Hematopoietic multipotent progenitor cell treated with erythropoietin and hydrocortisone succinate and interleukin-3 and kit ligand, for 15 days (in vitro differentiated cells): Measurements from ENCODE around the gene CDKN3.
"Not testable (repeated sequence)": the region's sequence is repeated elsewhere in the genome, so short reads cannot be mapped to it uniquely, and the experiment has no call there.

Experiments
- DNase-seq: peaks from one replicate; pipeline ENCODE4 v3.0.0-alpha.2; 2015; ENCODE audit warnings: low spot score

CDKN3 gene

DNA sequence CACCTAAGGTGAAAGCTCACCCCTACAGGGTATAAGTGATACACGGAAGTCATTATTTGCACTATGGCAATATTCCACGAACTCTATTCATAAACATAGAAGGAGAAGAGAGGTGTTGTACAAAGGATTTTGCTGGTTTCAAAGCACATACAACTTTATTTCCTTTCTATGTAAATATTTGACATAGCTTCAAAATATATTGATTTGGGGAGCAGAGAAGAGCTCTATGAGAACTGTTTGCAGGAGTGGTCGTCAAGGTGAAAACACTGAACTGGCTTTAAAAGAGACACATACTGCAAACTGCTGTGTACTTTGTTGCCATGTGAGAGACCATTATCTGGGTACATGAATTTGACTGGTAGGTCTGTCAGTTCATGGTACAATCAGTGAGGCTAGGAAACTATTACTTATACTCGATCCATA is 27.7 kb downstream of the CDKN3 start:
- no peak for DNase-seq

DNA sequence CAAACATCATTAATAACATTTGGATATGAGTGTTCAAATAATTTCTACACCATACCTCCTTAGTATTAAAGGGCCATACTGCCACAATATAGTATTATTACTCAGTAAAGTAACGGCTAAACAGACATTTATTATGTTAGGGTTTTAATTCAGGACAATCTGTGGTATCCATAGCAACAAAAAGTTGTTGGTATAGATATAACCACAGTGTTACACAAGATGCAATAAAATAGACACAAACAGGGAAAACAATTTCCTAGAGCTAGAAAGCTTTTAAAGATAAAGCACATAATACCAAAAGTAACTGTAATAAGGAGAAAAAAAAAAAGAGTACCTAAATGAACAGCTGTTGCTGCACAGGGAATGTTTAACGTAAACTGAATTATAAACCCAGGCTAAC is 28.3 kb downstream of the CDKN3 start:
- no peak for DNase-seq

- DNase-seq: no peak
Measured at GRCh38 chr14:54425537-54426274, 28.9 kb downstream of the CDKN3 start.

GRCh38 chr14:54427871-54428270 is 31.1 kb downstream of the CDKN3 start:
- no peak for DNase-seq

- no peak for DNase-seq
Measured at GRCh38 chr14:54428527-54428926, 31.7 kb downstream of the CDKN3 start.

GRCh38 chr14:54435500-54435981 is 38.7 kb downstream of the CDKN3 start:
- DNase-seq: peak; percentile 46

DNA sequence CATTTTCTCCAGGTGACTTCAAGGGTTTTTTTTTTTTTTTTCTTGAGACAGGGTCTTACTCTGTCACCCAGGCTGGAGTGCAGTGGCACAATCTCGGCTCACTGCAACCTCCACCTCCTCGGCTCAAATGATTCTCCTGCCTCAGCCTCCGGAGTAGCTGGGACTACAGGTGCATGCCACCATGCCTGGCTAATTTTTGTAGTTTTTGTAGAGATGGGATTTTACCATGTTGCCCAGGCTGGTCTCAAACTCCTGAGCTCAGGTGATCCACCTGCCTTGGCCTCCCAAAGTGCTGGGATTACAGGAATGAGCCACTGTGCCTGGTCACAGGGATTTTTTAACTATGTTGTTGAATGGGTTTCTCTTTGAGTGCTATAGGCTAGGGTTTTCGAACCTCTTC is 41.1 kb downstream of the CDKN3 start:
- DNase-seq: not testable (repeated sequence)

DNA sequence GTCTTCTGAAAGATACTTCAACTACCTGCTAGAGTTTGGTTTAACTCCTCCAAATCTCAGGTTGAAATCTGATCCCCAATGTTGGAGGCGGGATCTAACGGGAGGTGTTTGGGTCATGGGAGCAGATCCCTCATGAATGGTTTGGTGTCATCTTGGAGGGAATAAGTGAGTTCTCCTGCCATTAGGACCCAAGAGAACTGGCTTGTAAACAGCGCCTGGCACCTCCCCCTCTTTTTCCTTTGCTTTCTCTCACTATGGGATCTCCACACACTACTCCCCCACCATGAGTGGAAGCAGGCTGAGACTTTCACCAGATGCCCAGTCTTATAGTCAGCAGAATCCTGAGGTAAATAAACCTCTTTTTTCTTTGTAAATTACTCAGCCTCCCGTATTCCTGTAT is 41.9 kb downstream of the CDKN3 start:
- no peak for DNase-seq

DNA sequence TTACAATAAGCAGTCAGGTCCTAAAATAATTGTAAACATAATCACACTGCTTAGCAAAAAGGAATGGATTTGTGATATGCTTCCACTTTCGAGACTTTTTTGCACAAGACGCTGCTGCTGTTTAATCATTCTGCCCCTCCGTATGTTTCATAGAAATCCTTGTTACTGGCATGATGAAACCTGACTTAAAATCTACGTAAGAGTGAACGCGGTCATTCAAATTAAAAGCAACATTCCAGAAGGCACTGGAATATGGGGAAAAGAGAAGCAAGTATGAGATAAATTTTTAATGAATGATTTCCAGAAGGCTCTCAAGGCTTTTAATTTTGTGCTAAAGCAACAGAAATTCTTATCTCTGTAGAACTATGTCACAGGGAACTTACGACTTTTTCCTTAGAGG is 43.2 kb downstream of the CDKN3 start:
- no peak for DNase-seq

- DNase-seq: no peak
Measured at GRCh38 chr14:54440476-54440872, 43.7 kb downstream of the CDKN3 start.

- peak; percentile 92 for DNase-seq
Measured at GRCh38 chr14:54440873-54441868, 44.4 kb downstream of the CDKN3 start, which contains the start of gene CNIH1. Gene CNIH1 (minus strand): TSS chr14:54441374. CDS start chr14:54441327, 47 bp downstream.

- not testable (repeated sequence) for DNase-seq
Measured at GRCh38 chr14:54442961-54443360, 46.2 kb downstream of the CDKN3 start.

DNA sequence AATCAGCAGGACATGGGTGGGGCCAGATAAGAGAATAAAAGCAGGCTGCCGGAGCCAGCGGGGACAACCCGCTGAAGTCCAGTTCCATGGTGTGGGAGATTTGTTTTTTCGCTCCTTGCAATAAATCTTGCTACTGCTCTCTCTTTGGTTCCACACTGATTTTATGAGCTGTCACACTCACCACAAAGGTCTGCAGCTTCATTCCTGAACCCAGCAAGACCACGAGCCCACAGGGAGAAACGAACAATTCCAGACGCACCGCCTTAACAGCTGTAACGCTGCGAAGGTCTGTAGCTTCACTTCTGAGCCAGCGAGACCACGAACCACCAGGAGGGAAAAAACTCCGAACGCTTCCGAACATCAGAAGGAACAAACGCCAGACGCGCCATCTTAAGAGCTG is 47.2 kb downstream of the CDKN3 start:
- DNase-seq: no peak

DNA sequence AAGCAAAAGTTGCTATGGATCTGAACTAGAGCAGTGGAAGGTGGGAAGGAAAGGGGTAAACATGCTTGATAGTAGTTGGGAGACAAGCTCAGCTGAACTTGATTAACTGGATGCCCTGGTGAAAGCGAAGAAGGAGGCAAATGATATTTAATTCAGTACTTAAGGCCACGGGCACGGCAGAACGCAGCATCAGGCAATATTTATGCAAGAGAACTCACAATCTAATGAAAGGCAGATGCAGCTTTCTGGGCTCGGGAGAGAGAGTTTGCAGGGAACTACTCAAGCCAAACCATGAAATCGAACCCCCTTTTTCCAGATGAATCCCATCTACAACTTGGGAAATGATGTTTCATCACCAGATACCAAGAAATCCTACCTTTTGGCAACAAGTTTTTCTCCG is 47.9 kb downstream of the CDKN3 start:
- DNase-seq: no peak

- no peak for DNase-seq
Measured at GRCh38 chr14:54446161-54446693, 49.4 kb downstream of the CDKN3 start.

DNA sequence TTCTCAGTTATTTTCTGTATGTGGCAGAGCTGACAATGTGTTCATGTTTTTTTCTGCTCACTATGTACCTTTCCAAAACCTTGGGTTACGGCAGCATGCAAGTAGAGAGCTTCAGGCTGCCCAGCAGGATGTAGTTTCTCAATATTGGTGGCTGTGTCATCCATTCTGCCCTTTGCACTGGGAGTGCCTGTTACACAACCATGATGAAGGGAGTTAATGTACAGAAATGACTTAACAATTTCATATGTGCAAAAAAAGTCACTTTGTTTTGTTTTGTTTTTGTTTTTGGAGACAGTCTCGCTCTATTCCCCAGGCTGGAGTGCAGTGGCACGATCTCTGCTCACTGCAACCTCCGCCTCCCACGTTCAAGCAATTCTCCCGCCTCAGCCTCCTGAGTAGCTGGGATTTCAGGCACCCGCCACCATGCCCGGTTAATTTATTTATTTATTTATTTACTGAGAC is 50.5 kb downstream of the CDKN3 start:
- no peak for DNase-seq

- no peak for DNase-seq
Measured at GRCh38 chr14:54450535-54450934, 53.7 kb downstream of the CDKN3 start.

DNA sequence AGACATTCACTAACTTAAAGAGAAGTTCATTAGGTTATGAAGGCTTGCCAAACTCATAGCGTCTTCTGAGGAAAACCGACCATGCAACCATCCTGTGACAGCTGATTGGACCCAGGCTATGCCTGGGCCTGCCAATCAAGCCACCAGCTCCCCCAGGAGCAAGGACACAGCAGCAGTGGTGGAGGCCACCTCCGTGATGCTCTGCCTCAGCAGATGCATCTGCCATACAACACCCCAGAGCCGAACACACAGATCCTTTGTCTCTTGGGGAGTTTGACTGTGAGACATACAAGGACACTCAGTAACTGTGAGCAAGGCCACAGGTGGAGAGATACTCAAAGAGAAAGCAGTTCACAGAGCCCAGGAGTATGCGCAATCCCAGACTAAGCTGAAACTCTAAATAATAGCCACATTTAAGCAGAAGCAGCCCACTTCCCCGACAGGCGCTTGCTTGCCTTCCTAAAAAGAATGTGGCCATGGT is 54.4 kb downstream of the CDKN3 start:
- DNase-seq: no peak

DNA sequence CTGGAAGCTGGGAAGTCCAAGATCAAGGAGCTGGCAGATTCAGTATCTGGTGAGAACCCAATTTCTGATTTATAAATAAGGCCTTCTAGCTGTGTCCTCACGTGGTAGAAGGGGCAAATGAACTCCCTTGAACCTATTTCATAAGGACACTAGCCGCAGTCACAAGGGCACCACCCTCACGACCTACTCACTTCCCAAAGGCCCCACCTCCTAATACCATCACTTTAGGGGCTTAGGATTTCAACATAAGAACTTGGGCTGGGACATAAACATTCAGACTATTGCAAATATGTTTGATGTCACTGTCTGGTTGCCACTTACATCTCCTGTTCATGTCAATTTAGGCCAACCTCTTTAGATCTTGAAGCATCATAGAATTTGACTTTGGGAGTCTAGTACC is 55.2 kb downstream of the CDKN3 start:
- no peak for DNase-seq

GRCh38 chr14:54453252-54453651 is 56.4 kb downstream of the CDKN3 start:
- DNase-seq: no peak

DNA sequence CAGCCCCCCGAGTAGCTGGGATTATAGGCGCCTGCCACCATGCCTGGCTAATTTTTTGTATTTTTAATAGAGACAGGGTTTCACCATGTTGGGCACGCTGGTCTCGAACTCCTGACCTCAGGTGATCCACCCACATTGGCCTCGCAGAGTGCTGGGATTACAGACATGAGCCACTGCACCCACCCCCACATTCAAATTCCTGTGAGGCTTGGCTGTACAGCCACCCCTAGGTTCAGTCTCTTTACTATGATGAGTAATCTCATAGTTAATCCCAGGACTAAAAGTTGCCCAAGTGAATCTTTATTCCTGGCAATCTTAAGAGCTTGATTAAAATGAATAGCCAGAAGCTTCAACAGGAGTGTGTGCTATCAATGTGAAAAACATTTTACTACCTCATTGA is 57.2 kb downstream of the CDKN3 start:
- not testable (repeated sequence) for DNase-seq

GRCh38 chr14:54455363-54455762 is 58.6 kb downstream of the CDKN3 start:
- DNase-seq: no peak
